Activated naive CD4-positive, alpha-beta T cell treated with anti-CD3 and anti-CD28 coated beads, Interleukin-2, amount 10 ng/mL, durations not matched to agents 7 days and 5 days (primary cell): ENCODE results near the gene RANGRF.
"Not testable (repeated sequence)": the region's sequence is repeated elsewhere in the genome, so short reads cannot be mapped to it uniquely, and the experiment has no call there.

Experiments used
- CTCF ChIA-PET: fragments of 350-600 bp; sonication (Branson Sonifier 250); formaldehyde crosslinking; loops from one replicate; lab custom pipeline; 2021; ENCODE audit warnings: antibody characterized with exemption; lab: Charles Lee
- DNase-seq: peaks from one replicate; pipeline ENCODE4 v3.0.0-alpha.2; 2020
- H3K27ac Mint-ChIP-seq: one replicate; pipeline ENCODE4 v1.8.0; 2021; ENCODE audit warnings: mild to moderate bottlenecking, moderate library complexity, mixed read lengths
- H3K27me3 Mint-ChIP-seq: one replicate; pipeline ENCODE4 v1.8.0; 2021; ENCODE audit warnings: mild to moderate bottlenecking, mixed read lengths
- H3K36me3 Mint-ChIP-seq: one replicate; pipeline ENCODE4 v1.8.0; 2021; ENCODE audit warnings: mixed read lengths
- H3K4me1 Mint-ChIP-seq: one replicate; pipeline ENCODE4 v1.8.0; 2021; ENCODE audit warnings: mixed read lengths
- H3K4me3 Mint-ChIP-seq: one replicate; pipeline ENCODE4 v1.8.0; 2021; ENCODE audit warnings: mild to moderate bottlenecking, moderate library complexity, mixed read lengths
- H3K9me3 Mint-ChIP-seq: one replicate; pipeline ENCODE4 v1.8.0; 2021; ENCODE audit warnings: mixed read lengths

The RANGRF gene, protein sequence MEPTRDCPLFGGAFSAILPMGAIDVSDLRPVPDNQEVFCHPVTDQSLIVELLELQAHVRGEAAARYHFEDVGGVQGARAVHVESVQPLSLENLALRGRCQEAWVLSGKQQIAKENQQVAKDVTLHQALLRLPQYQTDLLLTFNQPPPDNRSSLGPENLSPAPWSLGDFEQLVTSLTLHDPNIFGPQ

DNA sequence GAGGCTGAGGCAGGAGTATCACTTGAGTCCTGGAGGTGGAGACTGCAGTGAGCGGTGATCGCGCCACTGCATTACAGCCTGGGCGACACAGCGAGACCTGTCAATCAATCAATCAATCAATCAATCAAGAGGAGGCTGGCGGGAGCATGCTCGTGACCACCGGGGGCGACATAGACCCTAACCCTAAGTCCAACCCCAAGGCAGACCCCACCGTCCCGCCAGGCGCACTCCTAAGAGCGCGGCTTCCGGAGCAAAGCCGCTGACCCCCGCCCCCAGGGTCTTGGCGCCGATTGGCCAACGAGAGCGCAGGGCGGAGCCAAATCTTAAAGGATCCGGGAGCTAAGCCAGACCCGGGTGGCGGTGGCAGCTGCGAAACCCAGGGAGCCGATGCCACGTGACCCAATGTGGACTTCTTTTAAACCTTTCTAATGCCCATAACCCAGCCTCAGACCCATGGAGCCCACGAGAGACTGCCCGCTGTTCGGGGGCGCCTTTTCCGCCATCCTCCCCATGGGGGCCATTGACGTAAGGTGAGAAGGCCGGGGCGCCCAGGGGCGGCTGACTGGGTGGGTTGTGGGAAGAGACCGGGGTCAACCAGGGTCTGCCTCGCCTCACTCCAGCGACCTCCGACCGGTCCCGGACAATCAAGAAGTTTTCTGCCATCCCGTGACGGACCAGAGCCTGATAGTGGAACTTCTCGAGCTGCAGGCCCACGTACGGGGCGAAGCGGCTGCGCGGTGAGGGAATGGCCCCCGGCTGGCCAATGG lies at the start of gene RANGRF:
Gene RANGRF (plus strand): TSS at position 335 of the 767 bp plus-strand sequence. CDS start 119 bp downstream, at position 454.
- H3K4me1 Mint-ChIP-seq: peaks cover 57% of the 10 kb centered on the region
- DNase-seq: peak; percentile 92
- peaks cover 16% of the 10 kb centered on the region for H3K36me3 Mint-ChIP-seq
- CTCF ChIA-PET: interaction anchor here (1.0 kb wide), 1 partner anchor 44 kb away, joined by 3 read pairs; no protein-coding TSS in a partner anchor
- H3K9me3 Mint-ChIP-seq: no peaks in the 10 kb centered on the region
- H3K4me3 Mint-ChIP-seq: peak within 1 kb of the TSS; percentile 90
- H3K27me3 Mint-ChIP-seq: no peaks in the 10 kb centered on the region
- peak within 1 kb of the TSS; percentile 95 for H3K27ac Mint-ChIP-seq

DNA sequence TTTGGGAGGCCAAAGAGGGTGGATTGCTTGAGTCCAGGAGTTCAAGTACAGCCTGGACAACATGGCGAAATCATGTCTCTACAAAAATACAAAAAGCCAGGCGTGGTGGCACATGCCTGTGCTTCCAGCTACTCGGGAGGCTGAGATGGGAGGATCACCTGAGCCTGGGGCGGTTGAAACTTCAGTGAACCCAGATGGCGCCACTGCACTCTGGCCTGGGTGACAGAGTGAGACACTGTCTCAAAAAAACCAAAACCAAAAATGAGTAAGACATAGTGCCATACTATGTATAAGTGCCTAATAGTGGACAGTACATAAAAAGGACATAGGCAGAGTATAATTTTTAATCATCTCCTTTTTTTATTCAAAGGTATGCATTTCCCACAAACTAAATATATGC lies 44.6 kb upstream of the RANGRF start:
- Mint-ChIP-seq H3K4me3 (peak overlapping the region; percentile 60), H3K9me3 (no peaks in the 10 kb centered on the region), H3K27me3 (no peaks in the 10 kb centered on the region), H3K4me1 (peaks cover 49% of the 10 kb centered on the region), H3K27ac (peak overlapping the region; percentile 89), H3K36me3 (peaks cover 49% of the 10 kb centered on the region)
- peak; percentile 67 for DNase-seq
- CTCF ChIA-PET: interaction anchor here (0.6 to 1.9 kb wide), 8 partner anchors 8 to 133 kb away, joined by 3 to 13 read pairs (median 4); partner anchors contain the start of genes KRABD2 and SLC25A35

DNA sequence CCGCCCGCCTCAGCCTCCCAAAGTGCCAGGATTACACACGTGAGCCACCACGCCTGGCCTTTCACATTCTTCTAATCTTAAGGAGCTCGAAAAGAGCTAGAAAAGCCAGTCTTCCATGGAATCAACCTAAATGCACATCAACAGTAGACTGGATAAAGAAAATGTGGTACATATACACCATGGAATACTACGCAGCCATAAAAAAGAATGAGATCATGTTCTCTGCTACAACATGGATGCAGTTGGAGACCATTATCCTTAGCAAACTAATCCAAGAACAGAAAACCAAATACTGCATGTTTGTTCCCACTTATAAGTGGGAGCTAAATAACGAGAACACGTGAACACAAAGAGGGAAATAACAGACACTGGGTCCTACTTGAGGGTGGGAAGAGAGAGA lies 43.7 kb upstream of the RANGRF start:
- Mint-ChIP-seq H3K27me3 (no peaks in the 10 kb centered on the region), H3K36me3 (peaks cover 43% of the 10 kb centered on the region), H3K4me1 (peaks cover 55% of the 10 kb centered on the region), H3K27ac (peak overlapping the region; percentile 100), H3K9me3 (no peaks in the 10 kb centered on the region), H3K4me3 (peak overlapping the region; percentile 26)
- CTCF ChIA-PET: interaction anchor here (1.3 to 1.9 kb wide), 4 partner anchors 22 to 57 kb away, joined by 3 to 13 read pairs (median 4); no protein-coding TSS in a partner anchor
- no peak for DNase-seq

GRCh38 chr17:8248751-8249607 lies 39.5 kb upstream of the RANGRF start, which contains the start of gene PFAS:
Gene PFAS, plus strand, starts transcription at chr17:8249289. Its CDS starts 4,649 bp downstream, at chr17:8253938.
- H3K36me3 Mint-ChIP-seq: peaks cover 22% of the 10 kb centered on the region
- CTCF ChIA-PET: interaction anchor here (0.9 to 5.0 kb wide), 6 partner anchors 26 to 129 kb away, joined by 3 to 38 read pairs (median 3); no protein-coding TSS in a partner anchor

GRCh38 chr17:8249621-8250500 lies 38.6 kb upstream of the RANGRF start:
- Mint-ChIP-seq H3K27ac (peak overlapping the region; percentile 100), H3K9me3 (no peaks in the 10 kb centered on the region), H3K27me3 (no peaks in the 10 kb centered on the region), H3K4me1 (peaks cover 40% of the 10 kb centered on the region), H3K36me3 (peaks cover 14% of the 10 kb centered on the region), H3K4me3 (peak overlapping the region; percentile 88)
- CTCF ChIA-PET: interaction anchor here (0.9 to 5.0 kb wide), 3 partner anchors 27 to 76 kb away, joined by 3 to 38 read pairs (median 4); no protein-coding TSS in a partner anchor
- no peak for DNase-seq

More at GRCh38 chr17:8248751-8249607, 39.5 kb upstream of the RANGRF start, which contains the start of gene PFAS:
- H3K9me3 Mint-ChIP-seq: no peaks in the 10 kb centered on the region
- H3K4me1 Mint-ChIP-seq: peaks cover 48% of the 10 kb centered on the region
- DNase-seq: peak; percentile 97
- H3K27me3 Mint-ChIP-seq: no peaks in the 10 kb centered on the region
- H3K4me3 Mint-ChIP-seq: peak within 1 kb of the TSS; percentile 88
- peak within 1 kb of the TSS; percentile 100 for H3K27ac Mint-ChIP-seq

GRCh38 chr17:8251411-8251810 lies 37.1 kb upstream of the RANGRF start:
- Mint-ChIP-seq H3K36me3 (peaks cover 12% of the 10 kb centered on the region), H3K4me1 (peaks cover 24% of the 10 kb centered on the region)
- H3K9me3 Mint-ChIP-seq, DNase-seq, H3K27ac Mint-ChIP-seq, H3K4me3 Mint-ChIP-seq, H3K27me3 Mint-ChIP-seq: not testable (repeated sequence)
- CTCF ChIA-PET: interaction anchor here (0.5 to 1.4 kb wide), 2 partner anchors 48 to 50 kb away, joined by 3 to 5 read pairs; no protein-coding TSS in a partner anchor

DNA sequence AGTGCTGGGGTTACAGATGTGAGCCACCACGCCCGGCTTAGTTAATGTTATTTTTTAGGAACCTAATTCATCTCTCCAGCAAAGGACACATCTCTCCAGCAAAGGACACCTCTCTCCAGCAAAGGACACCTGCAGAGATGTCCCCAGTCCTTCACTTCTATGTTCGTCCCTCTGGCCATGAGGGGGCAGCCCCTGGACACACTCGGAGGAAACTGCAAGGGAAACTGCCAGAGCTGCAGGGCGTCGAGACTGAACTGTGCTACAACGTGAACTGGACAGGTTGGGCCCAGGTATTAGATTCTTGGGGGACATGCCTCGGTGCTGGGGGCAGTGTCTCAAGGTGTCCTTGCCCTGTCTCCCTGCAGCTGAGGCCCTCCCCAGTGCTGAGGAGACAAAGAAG lies 34.7 kb upstream of the RANGRF start:
- CTCF ChIA-PET: interaction anchor here (0.9 kb wide), 1 partner anchor 47 kb away, joined by 4 read pairs; no protein-coding TSS in a partner anchor
- Mint-ChIP-seq H3K36me3 (peaks cover 16% of the 10 kb centered on the region), H3K4me3 (no peak overlapping the region), H3K4me1 (peaks cover 18% of the 10 kb centered on the region), H3K27ac (no peak overlapping the region), H3K27me3 (no peaks in the 10 kb centered on the region), H3K9me3 (no peaks in the 10 kb centered on the region)
- DNase-seq: no peak

- CTCF ChIA-PET: no interaction called here
These were observed 33.6 kb upstream of the RANGRF start for GRCh38 chr17:8254881-8255280.

GRCh38 chr17:8255499-8255898 lies 33.0 kb upstream of the RANGRF start:
- Mint-ChIP-seq H3K4me1 (peaks cover 3% of the 10 kb centered on the region), H3K36me3 (peaks cover 16% of the 10 kb centered on the region), H3K9me3 (no peaks in the 10 kb centered on the region), H3K4me3 (no peak overlapping the region), H3K27me3 (no peaks in the 10 kb centered on the region), H3K27ac (no peak overlapping the region)
- DNase-seq: no peak
- CTCF ChIA-PET: interaction anchor here (0.6 kb wide), 1 partner anchor 12 kb away, joined by 3 read pairs; no protein-coding TSS in a partner anchor

More at GRCh38 chr17:8254881-8255280, 33.6 kb upstream of the RANGRF start:
- DNase-seq: no peak
- Mint-ChIP-seq H3K27me3 (no peaks in the 10 kb centered on the region), H3K36me3 (peaks cover 16% of the 10 kb centered on the region), H3K9me3 (no peaks in the 10 kb centered on the region), H3K4me1 (peaks cover 9% of the 10 kb centered on the region), H3K4me3 (no peak overlapping the region), H3K27ac (no peak overlapping the region)

- H3K36me3 Mint-ChIP-seq: peaks cover 22% of the 10 kb centered on the region
- CTCF ChIA-PET: interaction anchor here (0.6 kb wide), 1 partner anchor 12 kb away, joined by 3 read pairs; no protein-coding TSS in a partner anchor
- H3K27ac Mint-ChIP-seq: no peak overlapping the region
- H3K4me3 Mint-ChIP-seq: no peak overlapping the region
- no peaks in the 10 kb centered on the region for H3K9me3 Mint-ChIP-seq
- H3K4me1 Mint-ChIP-seq: no peaks in the 10 kb centered on the region
- DNase-seq: no peak
- no peaks in the 10 kb centered on the region for H3K27me3 Mint-ChIP-seq
These were observed 32.2 kb upstream of the RANGRF start for GRCh38 chr17:8256291-8256690.

DNA sequence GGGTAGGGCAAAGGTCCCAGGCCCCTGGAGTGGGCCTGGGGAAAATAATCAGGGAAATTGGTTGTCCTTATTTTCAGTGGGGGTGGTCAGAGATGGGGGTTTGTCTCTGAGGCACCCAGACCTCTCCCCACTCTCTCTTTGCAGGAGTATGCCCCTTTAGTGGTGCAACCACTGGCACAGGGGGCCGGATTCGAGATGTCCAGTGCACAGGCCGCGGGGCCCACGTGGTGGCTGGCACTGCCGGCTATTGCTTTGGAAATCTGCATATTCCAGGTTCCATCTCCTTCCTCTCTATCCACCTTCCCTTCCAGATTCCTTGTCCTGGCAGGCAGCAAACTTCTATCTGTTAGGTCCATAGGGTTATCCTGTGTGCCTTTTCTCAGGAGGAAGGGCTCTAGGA lies 31.8 kb upstream of the RANGRF start:
- no peaks in the 10 kb centered on the region for H3K27me3 Mint-ChIP-seq
- DNase-seq: no peak
- H3K36me3 Mint-ChIP-seq: peaks cover 22% of the 10 kb centered on the region
- H3K4me3 Mint-ChIP-seq: no peak overlapping the region
- CTCF ChIA-PET: no interaction called here
- no peak overlapping the region for H3K27ac Mint-ChIP-seq
- H3K9me3 Mint-ChIP-seq: no peaks in the 10 kb centered on the region
- no peaks in the 10 kb centered on the region for H3K4me1 Mint-ChIP-seq

GRCh38 chr17:8257801-8258200 lies 30.7 kb upstream of the RANGRF start:
- Mint-ChIP-seq H3K27me3 (no peaks in the 10 kb centered on the region), H3K36me3 (peaks cover 23% of the 10 kb centered on the region), H3K9me3 (no peaks in the 10 kb centered on the region), H3K4me3 (no peak overlapping the region), H3K4me1 (no peaks in the 10 kb centered on the region), H3K27ac (no peak overlapping the region)
- CTCF ChIA-PET: no interaction called here
- no peak for DNase-seq

- H3K9me3 Mint-ChIP-seq: no peaks in the 10 kb centered on the region
- H3K27ac Mint-ChIP-seq: no peak overlapping the region
- H3K4me3 Mint-ChIP-seq: no peak overlapping the region
- CTCF ChIA-PET: no interaction called here
- no peaks in the 10 kb centered on the region for H3K4me1 Mint-ChIP-seq
- no peaks in the 10 kb centered on the region for H3K27me3 Mint-ChIP-seq
- no peak for DNase-seq
- peaks cover 30% of the 10 kb centered on the region for H3K36me3 Mint-ChIP-seq
These were observed 24.1 kb upstream of the RANGRF start for GRCh38 chr17:8264320-8264719.
